SK-N-SH treated with all-trans-retinoic acid at 6 μM for 48 hours (cell line): ENCODE results near the gene ANKRD6.
A peak's percentile ranks its signal among the peaks of the same experiment; 100 is the strongest.

ENCODE experiments used
- ATAC-seq: fragments of 200-7000 bp; cut with Tn5 transposase; 3 replicates; pipeline ENCODE4 v1.9.1; 2020; ENCODE audit warnings: mild to moderate bottlenecking, moderate library complexity
- ARNTL ChIP-seq: fragments of 450-650 bp; formaldehyde crosslinking; IDR thresholded peaks from 2 replicates; pipeline ENCODE4 v1.5.0; 2020; ENCODE audit warnings: low read depth, mild to moderate bottlenecking, moderate library complexity, borderline replicate concordance
- BACH2 ChIP-seq: fragments of 250-450 bp; sonication (Bioruptor Pico); IDR thresholded peaks from 2 replicates; pipeline ENCODE4 v1.9.0; 2021; ENCODE audit warnings: mild to moderate bottlenecking, borderline replicate concordance
- CSDC2 ChIP-seq: fragments of 250-450 bp; sonication (Bioruptor Pico); IDR thresholded peaks from 2 replicates; pipeline ENCODE4 v1.5.0; 2020; ENCODE audit warnings: mild to moderate bottlenecking, moderate library complexity
- CSRNP3 ChIP-seq: fragments of 250-450 bp; sonication (Bioruptor Pico); IDR thresholded peaks from 2 replicates; pipeline ENCODE4 v1.5.1; 2021; ENCODE audit warnings: mild to moderate bottlenecking, moderate library complexity
- ESRRG ChIP-seq: fragments of 250-450 bp; sonication (Bioruptor Pico); IDR thresholded peaks from 2 replicates; pipeline ENCODE4 v1.6.1; 2021; ENCODE audit warnings: mild to moderate bottlenecking
- GLIS3 ChIP-seq: fragments of 250-450 bp; sonication (Bioruptor Pico); IDR thresholded peaks from 2 replicates; pipeline ENCODE4 v1.5.0; 2020; ENCODE audit warnings: mild to moderate bottlenecking, moderate library complexity
- ISL1 ChIP-seq: fragments of 250-450 bp; sonication (Bioruptor Pico); IDR thresholded peaks from 2 replicates; pipeline ENCODE4 v2.1.2; 2022; ENCODE audit warnings: mild to moderate bottlenecking, moderate library complexity
- OSR1 ChIP-seq: fragments of 250-450 bp; sonication (Bioruptor Pico); IDR thresholded peaks from 2 replicates; pipeline ENCODE4 v1.8.0; 2022; ENCODE audit warnings: moderate library complexity, mild to moderate bottlenecking, inconsistent platforms
- PATZ1 ChIP-seq: fragments of 250-450 bp; sonication (Bioruptor Pico); IDR thresholded peaks from 2 replicates; pipeline ENCODE4 v1.8.0; 2020; ENCODE audit warnings: mild to moderate bottlenecking, moderate library complexity, borderline replicate concordance
- POU6F1 ChIP-seq: fragments of 250-450 bp; sonication (Bioruptor Pico); IDR thresholded peaks from 2 replicates; pipeline ENCODE4 v1.8.0; 2021; ENCODE audit warnings: low read depth, mild to moderate bottlenecking, moderate library complexity, borderline replicate concordance
- PPARA ChIP-seq: fragments of 250-450 bp; sonication (Bioruptor Pico); IDR thresholded peaks from 2 replicates; pipeline ENCODE4 v1.5.0; 2020; ENCODE audit warnings: mild to moderate bottlenecking, borderline replicate concordance
- RARB ChIP-seq: fragments of 250-450 bp; sonication (Bioruptor Pico); IDR thresholded peaks from 2 replicates; pipeline ENCODE4 v1.8.0; 2021; ENCODE audit warnings: mild to moderate bottlenecking, moderate library complexity
- SNAI2 ChIP-seq: fragments of 250-450 bp; sonication (Bioruptor Pico); IDR thresholded peaks from 2 replicates; pipeline ENCODE4 v1.5.0; 2020; ENCODE audit warnings: mild to moderate bottlenecking, moderate library complexity
- TCF4 ChIP-seq: fragments of 250-450 bp; sonication (Bioruptor Pico); IDR thresholded peaks from 2 replicates; pipeline ENCODE4 v1.8.0; 2021; ENCODE audit warnings: mild to moderate bottlenecking, moderate library complexity, borderline replicate concordance
- TOX ChIP-seq: fragments of 250-450 bp; sonication (Bioruptor Pico); IDR thresholded peaks from 2 replicates; pipeline ENCODE4 v1.8.0; 2021; ENCODE audit warnings: mild to moderate bottlenecking, moderate library complexity, borderline replicate concordance
- ZC3H10 ChIP-seq: fragments of 250-450 bp; sonication (Bioruptor Pico); IDR thresholded peaks from 2 replicates; pipeline ENCODE4 v1.5.1; 2021; ENCODE audit warnings: mild to moderate bottlenecking, moderate library complexity
- ZFP3 ChIP-seq: fragments of 250-450 bp; sonication (Bioruptor Pico); IDR thresholded peaks from 2 replicates; pipeline ENCODE4 v1.5.0; 2020; ENCODE audit warnings: mild to moderate bottlenecking, moderate library complexity
- ZFP30 ChIP-seq: fragments of 450-650 bp; formaldehyde crosslinking; IDR thresholded peaks from 2 replicates; pipeline ENCODE4 v1.5.0; 2022; ENCODE audit warnings: mild to moderate bottlenecking, moderate library complexity
- ZNF565 ChIP-seq: fragments of 450-650 bp; formaldehyde crosslinking; conservative IDR thresholded peaks from 2 replicates; pipeline ENCODE4 v1.5.0; 2020; ENCODE audit warnings: low read depth, mild to moderate bottlenecking, moderate library complexity
- ZNF70 ChIP-seq: fragments of 450-650 bp; formaldehyde crosslinking; IDR thresholded peaks from 2 replicates; pipeline ENCODE4 v1.5.0; 2020; ENCODE audit warnings: mild to moderate bottlenecking, moderate library complexity
- ZNF8 ChIP-seq: fragments of 450-650 bp; formaldehyde crosslinking; IDR thresholded peaks from 2 replicates; pipeline ENCODE4 v1.5.0; 2020; ENCODE audit warnings: mild to moderate bottlenecking, moderate library complexity
- TF ChIP-seq, protein P1 (sequence below): fragments of 250-450 bp; sonication (Bioruptor Pico); IDR thresholded peaks from 2 replicates; pipeline ENCODE4 v1.5.1; 2020; ENCODE audit warnings: low read depth, mild to moderate bottlenecking, moderate library complexity
- TF ChIP-seq, protein P2 (sequence below): fragments of 250-450 bp; sonication (Bioruptor Pico); IDR thresholded peaks from 2 replicates; pipeline ENCODE4 v1.5.0; 2020; ENCODE audit warnings: mild to moderate bottlenecking, moderate library complexity

ANKRD6 gene

DNA sequence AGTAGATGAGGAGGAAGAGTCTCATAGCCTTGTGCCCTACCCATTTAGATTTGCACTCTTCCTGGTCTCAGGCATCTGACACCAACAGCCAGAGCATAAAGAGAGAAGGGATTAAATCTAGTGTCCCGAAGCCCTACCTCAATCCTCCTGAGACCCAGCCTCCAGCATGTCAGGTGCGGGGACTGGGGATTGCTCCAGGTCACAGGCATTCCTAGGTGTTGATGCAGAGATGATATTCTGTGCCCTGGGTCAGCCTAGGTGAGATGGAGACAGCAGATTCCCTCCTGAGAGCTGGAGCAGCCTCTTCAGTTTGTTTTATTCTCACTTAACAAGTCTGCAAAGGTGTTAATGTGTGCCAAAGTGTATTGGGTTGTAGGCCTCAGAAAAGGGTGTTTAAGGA lies 89.8 kb downstream of the ANKRD6 start:
- TF ChIP-seq CSDC2 (CRISPR knock-in tag) (no peak), GLIS3 (no peak), ZC3H10 (CRISPR knock-in tag) (no peak), ZFP3 (CRISPR knock-in tag) (no peak), ZFP30 (CRISPR knock-in tag) (no peak), ISL1 (CRISPR knock-in tag) (no peak), ZNF8 (CRISPR knock-in tag) (no peak), BACH2 (CRISPR knock-in tag) (no peak), ESRRG (no peak), RARB (CRISPR knock-in tag) (no peak), ZNF565 (CRISPR knock-in tag) (no peak), SNAI2 (CRISPR knock-in tag) (no peak), PATZ1 (CRISPR knock-in tag) (no peak), ZNF70 (no peak), CSRNP3 (no peak), TOX (CRISPR knock-in tag) (no peak), POU6F1 (CRISPR knock-in tag) (no peak)
- TF ChIP-seq, all 23 proteins: peak for 0
- ATAC-seq: no peak

GRCh38 chr6:89525786-89526562 lies 93.0 kb downstream of the ANKRD6 start:
- TF ChIP-seq ARNTL (CRISPR knock-in tag) (no peak), ISL1 (CRISPR knock-in tag) (peak; percentile 43)
- no peak for ATAC-seq

DNA sequence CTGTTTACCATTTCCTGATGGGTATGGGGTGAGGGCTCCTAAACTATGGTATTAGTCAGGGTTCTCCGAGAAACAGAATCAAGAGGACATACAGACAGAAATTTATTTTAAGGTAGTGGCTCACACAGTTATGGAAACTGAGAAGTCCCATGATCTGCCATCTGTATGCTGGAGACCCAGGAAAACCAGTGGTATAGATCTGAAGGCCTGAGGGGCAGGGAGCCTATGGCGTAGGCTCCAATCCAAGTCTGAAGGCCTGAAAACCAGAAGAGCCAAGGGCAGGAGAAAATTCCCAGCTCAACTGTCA lies 93.6 kb downstream of the ANKRD6 start:
- TF ChIP-seq GLIS3 (no peak), ISL1 (CRISPR knock-in tag) (no peak), OSR1 (no peak), PPARA (no peak), ZNF70 (no peak), ZFP3 (CRISPR knock-in tag) (no peak), ESRRG (no peak), ARNTL (CRISPR knock-in tag) (no peak), BACH2 (CRISPR knock-in tag) (no peak), ZNF8 (CRISPR knock-in tag) (no peak), RARB (CRISPR knock-in tag) (no peak), TCF4 (no peak), PATZ1 (CRISPR knock-in tag) (no peak), SNAI2 (CRISPR knock-in tag) (no peak), CSDC2 (CRISPR knock-in tag) (no peak), ZNF565 (CRISPR knock-in tag) (no peak)
- TF ChIP-seq, protein P1, sequence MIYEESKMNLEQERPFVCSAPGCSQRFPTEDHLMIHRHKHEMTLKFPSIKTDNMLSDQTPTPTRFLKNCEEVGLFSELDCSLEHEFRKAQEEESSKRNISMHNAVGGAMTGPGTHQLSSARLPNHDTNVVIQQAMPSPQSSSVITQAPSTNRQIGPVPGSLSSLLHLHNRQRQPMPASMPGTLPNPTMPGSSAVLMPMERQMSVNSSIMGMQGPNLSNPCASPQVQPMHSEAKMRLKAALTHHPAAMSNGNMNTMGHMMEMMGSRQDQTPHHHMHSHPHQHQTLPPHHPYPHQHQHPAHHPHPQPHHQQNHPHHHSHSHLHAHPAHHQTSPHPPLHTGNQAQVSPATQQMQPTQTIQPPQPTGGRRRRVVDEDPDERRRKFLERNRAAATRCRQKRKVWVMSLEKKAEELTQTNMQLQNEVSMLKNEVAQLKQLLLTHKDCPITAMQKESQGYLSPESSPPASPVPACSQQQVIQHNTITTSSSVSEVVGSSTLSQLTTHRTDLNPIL (CRISPR knock-in tag): no peak
- TF ChIP-seq, protein P2, sequence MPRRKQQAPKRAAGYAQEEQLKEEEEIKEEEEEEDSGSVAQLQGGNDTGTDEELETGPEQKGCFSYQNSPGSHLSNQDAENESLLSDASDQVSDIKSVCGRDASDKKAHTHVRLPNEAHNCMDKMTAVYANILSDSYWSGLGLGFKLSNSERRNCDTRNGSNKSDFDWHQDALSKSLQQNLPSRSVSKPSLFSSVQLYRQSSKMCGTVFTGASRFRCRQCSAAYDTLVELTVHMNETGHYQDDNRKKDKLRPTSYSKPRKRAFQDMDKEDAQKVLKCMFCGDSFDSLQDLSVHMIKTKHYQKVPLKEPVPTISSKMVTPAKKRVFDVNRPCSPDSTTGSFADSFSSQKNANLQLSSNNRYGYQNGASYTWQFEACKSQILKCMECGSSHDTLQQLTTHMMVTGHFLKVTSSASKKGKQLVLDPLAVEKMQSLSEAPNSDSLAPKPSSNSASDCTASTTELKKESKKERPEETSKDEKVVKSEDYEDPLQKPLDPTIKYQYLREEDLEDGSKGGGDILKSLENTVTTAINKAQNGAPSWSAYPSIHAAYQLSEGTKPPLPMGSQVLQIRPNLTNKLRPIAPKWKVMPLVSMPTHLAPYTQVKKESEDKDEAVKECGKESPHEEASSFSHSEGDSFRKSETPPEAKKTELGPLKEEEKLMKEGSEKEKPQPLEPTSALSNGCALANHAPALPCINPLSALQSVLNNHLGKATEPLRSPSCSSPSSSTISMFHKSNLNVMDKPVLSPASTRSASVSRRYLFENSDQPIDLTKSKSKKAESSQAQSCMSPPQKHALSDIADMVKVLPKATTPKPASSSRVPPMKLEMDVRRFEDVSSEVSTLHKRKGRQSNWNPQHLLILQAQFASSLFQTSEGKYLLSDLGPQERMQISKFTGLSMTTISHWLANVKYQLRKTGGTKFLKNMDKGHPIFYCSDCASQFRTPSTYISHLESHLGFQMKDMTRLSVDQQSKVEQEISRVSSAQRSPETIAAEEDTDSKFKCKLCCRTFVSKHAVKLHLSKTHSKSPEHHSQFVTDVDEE (CRISPR knock-in tag): no peak
- no peak for ATAC-seq
